Astrocyte (in vitro differentiated cells and primary cell): ENCODE data around the gene PPIG. TPM values are rescaled to one million over a fixed set of nuclear protein-coding genes. Genes with fewer than 3 reads are reported as not detected.

Source experiments
- DNase-seq: peaks from one replicate; pipeline ENCODE4 v3.0.0-alpha.2; 2010; ENCODE audit warnings: low read depth
- FAIRE-seq: peaks from 2 replicates; lab custom pipeline; 2011; peaks lifted over from hg19 to GRCh38; lab: Jason Lieb, UNC
- H2AFZ ChIP-seq: 2 replicates; pipeline ENCODE4 v1.6.0; 2012; ENCODE audit warnings: low read depth, low read length, inconsistent platforms
- H3K27ac ChIP-seq: 2 replicates; pipeline ENCODE4 v1.5.1; 2011; ENCODE audit warnings: low read depth, low read length, inconsistent platforms
- H3K27me3 ChIP-seq: 2 replicates; pipeline ENCODE4 v1.6.0; 2011; ENCODE audit warnings: low read length, inconsistent platforms; ENCODE audit not compliant: insufficient read depth
- H3K36me3 ChIP-seq: 2 replicates; pipeline ENCODE4 v1.5.1; 2011; ENCODE audit warnings: low read length, inconsistent platforms; ENCODE audit not compliant: insufficient read depth
- H3K4me1 ChIP-seq: 2 replicates; pipeline ENCODE4 v1.5.1; 2011; ENCODE audit warnings: low read length, inconsistent platforms; ENCODE audit not compliant: insufficient read depth
- H3K4me2 ChIP-seq: 2 replicates; pipeline ENCODE4 v1.6.0; 2012; ENCODE audit warnings: low read length, inconsistent platforms
- H3K4me3 ChIP-seq: 2 replicates; pipeline ENCODE4 v1.5.1; 2011; ENCODE audit warnings: low read depth, mild to moderate bottlenecking, low read length, inconsistent platforms; ENCODE audit not compliant: insufficient read depth
- H3K79me2 ChIP-seq: 2 replicates; pipeline ENCODE4 v1.6.0; 2012; ENCODE audit warnings: mild to moderate bottlenecking, low read length, inconsistent platforms; ENCODE audit not compliant: insufficient read depth
- H3K9ac ChIP-seq: 2 replicates; pipeline ENCODE4 v1.6.0; 2012; ENCODE audit warnings: mild to moderate bottlenecking, low read length, inconsistent platforms
- H3K9me3 ChIP-seq: 2 replicates; pipeline ENCODE4 v1.5.1; 2012; ENCODE audit warnings: low read depth, mild to moderate bottlenecking, low read length, inconsistent platforms; ENCODE audit not compliant: insufficient read depth
- H4K20me1 ChIP-seq: 2 replicates; pipeline ENCODE4 v1.6.0; 2012; ENCODE audit warnings: low read length, inconsistent platforms; ENCODE audit not compliant: insufficient read depth
- H3K27ac Mint-ChIP-seq: one replicate; pipeline ENCODE4 v1.8.0; 2021; ENCODE audit warnings: mild to moderate bottlenecking, mixed read lengths; ENCODE audit not compliant: unreplicated experiment
- H3K27me3 Mint-ChIP-seq: one replicate; pipeline ENCODE4 v1.8.0; 2021; ENCODE audit warnings: low read depth, mixed read lengths; ENCODE audit not compliant: unreplicated experiment
- H3K36me3 Mint-ChIP-seq: one replicate; pipeline ENCODE4 v1.8.0; 2021; ENCODE audit warnings: low read depth, mixed read lengths; ENCODE audit not compliant: unreplicated experiment
- H3K4me1 Mint-ChIP-seq: one replicate; pipeline ENCODE4 v1.8.0; 2021; ENCODE audit warnings: low read depth, mixed read lengths; ENCODE audit not compliant: unreplicated experiment
- H3K4me3 Mint-ChIP-seq: one replicate; pipeline ENCODE4 v1.8.0; 2021; ENCODE audit warnings: mild to moderate bottlenecking, moderate library complexity, mixed read lengths; ENCODE audit not compliant: unreplicated experiment
- H3K9me3 Mint-ChIP-seq: one replicate; pipeline ENCODE4 v1.8.0; 2021; ENCODE audit warnings: mild to moderate bottlenecking, mixed read lengths; ENCODE audit not compliant: unreplicated experiment
- EZH2 ChIP-seq: IDR thresholded peaks from 2 replicates; pipeline ENCODE4 v1.6.1; 2012; ENCODE audit warnings: mild to moderate bottlenecking, low read length, inconsistent platforms; ENCODE audit not compliant: insufficient read depth
- total RNA-seq: library from RNA; stranded (reverse); gene quantifications from 2 replicates; pipeline ENCODE4 v1.2.1, GENCODE V29; 2021
- TF ChIP-seq, protein P1 (sequence below): IDR thresholded peaks from 2 replicates; pipeline ENCODE4 v1.5.1; 2011; ENCODE audit warnings: low read depth, mild to moderate bottlenecking, inconsistent platforms, low read length, moderate library complexity; ENCODE audit not compliant: insufficient read depth

PPIG gene
- total RNA-seq, 1 donor from 2014 or later, result 40.2 TPM

GRCh38 chr2:169619946-169620345 lies 35.8 kb downstream of the PPIG start:
- Histone ChIP-seq H2AFZ (no peak overlapping the region), H3K9ac (no peak overlapping the region), H3K27me3 (no peaks in the 10 kb centered on the region), H3K4me3 (no peak overlapping the region), H3K36me3 (peaks cover 17% of the 10 kb centered on the region), H3K27ac (no peak overlapping the region), H3K4me1 (no peaks in the 10 kb centered on the region), H3K9me3 (no peaks in the 10 kb centered on the region), H4K20me1 (peaks cover 18% of the 10 kb centered on the region), H3K79me2 (peaks cover 26% of the 10 kb centered on the region), H3K4me2 (no peak overlapping the region)
- TF ChIP-seq, protein P1, sequence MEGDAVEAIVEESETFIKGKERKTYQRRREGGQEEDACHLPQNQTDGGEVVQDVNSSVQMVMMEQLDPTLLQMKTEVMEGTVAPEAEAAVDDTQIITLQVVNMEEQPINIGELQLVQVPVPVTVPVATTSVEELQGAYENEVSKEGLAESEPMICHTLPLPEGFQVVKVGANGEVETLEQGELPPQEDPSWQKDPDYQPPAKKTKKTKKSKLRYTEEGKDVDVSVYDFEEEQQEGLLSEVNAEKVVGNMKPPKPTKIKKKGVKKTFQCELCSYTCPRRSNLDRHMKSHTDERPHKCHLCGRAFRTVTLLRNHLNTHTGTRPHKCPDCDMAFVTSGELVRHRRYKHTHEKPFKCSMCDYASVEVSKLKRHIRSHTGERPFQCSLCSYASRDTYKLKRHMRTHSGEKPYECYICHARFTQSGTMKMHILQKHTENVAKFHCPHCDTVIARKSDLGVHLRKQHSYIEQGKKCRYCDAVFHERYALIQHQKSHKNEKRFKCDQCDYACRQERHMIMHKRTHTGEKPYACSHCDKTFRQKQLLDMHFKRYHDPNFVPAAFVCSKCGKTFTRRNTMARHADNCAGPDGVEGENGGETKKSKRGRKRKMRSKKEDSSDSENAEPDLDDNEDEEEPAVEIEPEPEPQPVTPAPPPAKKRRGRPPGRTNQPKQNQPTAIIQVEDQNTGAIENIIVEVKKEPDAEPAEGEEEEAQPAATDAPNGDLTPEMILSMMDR, result no peak
- TF ChIP-seq EZH2, result no peak
- Mint-ChIP-seq H3K4me1 (no peaks in the 10 kb centered on the region), H3K27ac (no peak overlapping the region), H3K9me3 (peaks cover 6% of the 10 kb centered on the region), H3K27me3 (no peaks in the 10 kb centered on the region), H3K36me3 (peaks cover 36% of the 10 kb centered on the region), H3K4me3 (no peak overlapping the region)
- DNase-seq (peak; percentile 16), FAIRE-seq (no peak)

- DNase-seq (no peak), FAIRE-seq (no peak)
- no peaks in the 10 kb centered on the region for H3K27me3 ChIP-seq
- peaks cover 32% of the 10 kb centered on the region for H3K36me3 Mint-ChIP-seq
- peaks cover 13% of the 10 kb centered on the region for H3K36me3 ChIP-seq
- peaks cover 26% of the 10 kb centered on the region for H3K79me2 ChIP-seq
- no peak overlapping the region for H3K4me3 Mint-ChIP-seq
- H2AFZ ChIP-seq, result no peak overlapping the region
- no peak overlapping the region for H3K9ac ChIP-seq
- peaks cover 19% of the 10 kb centered on the region for H4K20me1 ChIP-seq
- H3K4me3 ChIP-seq, result no peak overlapping the region
- no peak overlapping the region for H3K27ac Mint-ChIP-seq
- H3K4me1 ChIP-seq, result no peaks in the 10 kb centered on the region
- no peaks in the 10 kb centered on the region for H3K4me1 Mint-ChIP-seq
- no peak overlapping the region for H3K27ac ChIP-seq
- no peak overlapping the region for H3K4me2 ChIP-seq
- no peaks in the 10 kb centered on the region for H3K27me3 Mint-ChIP-seq
- H3K9me3 Mint-ChIP-seq, result peaks cover 6% of the 10 kb centered on the region
- no peaks in the 10 kb centered on the region for H3K9me3 ChIP-seq
- no peak for TF ChIP-seq EZH2
- TF ChIP-seq, protein P1, result no peak
Observed at GRCh38 chr2:169620509-169620908, 36.4 kb downstream of the PPIG start.

GRCh38 chr2:169623235-169623634 lies 39.1 kb downstream of the PPIG start:
- H3K4me3 ChIP-seq, result no peak overlapping the region
- no peak overlapping the region for H3K9ac ChIP-seq
- Mint-ChIP-seq H3K4me1 (no peaks in the 10 kb centered on the region), H3K4me3 (no peak overlapping the region), H3K36me3 (peaks cover 11% of the 10 kb centered on the region), H3K27ac (no peak overlapping the region), H3K27me3 (no peaks in the 10 kb centered on the region), H3K9me3 (no peaks in the 10 kb centered on the region)
- peaks cover 13% of the 10 kb centered on the region for H3K36me3 ChIP-seq
- no peaks in the 10 kb centered on the region for H3K9me3 ChIP-seq
- no peak overlapping the region for H2AFZ ChIP-seq
- TF ChIP-seq EZH2, result no peak
- TF ChIP-seq, protein P1, result no peak
- H3K4me2 ChIP-seq, result no peak overlapping the region
- peaks cover 19% of the 10 kb centered on the region for H3K79me2 ChIP-seq
- FAIRE-seq (no peak), DNase-seq (no peak)
- H3K27me3 ChIP-seq, result no peaks in the 10 kb centered on the region
- H3K27ac ChIP-seq, result no peak overlapping the region
- no peaks in the 10 kb centered on the region for H3K4me1 ChIP-seq
- H4K20me1 ChIP-seq, result peaks cover 25% of the 10 kb centered on the region
